ENCODE measurements around the gene CLTCL1.

GRCh38 chr22:19292458-19293230 is 1.1 kb upstream of the CLTCL1 start:
- TF ChIP-seq EZH2 (IDR thresholded peaks at IDR 0.05; ENCODE audit: borderline replicate concordance, low read depth, low read length) (no peak), PYGO2 (tag; IDR thresholded peaks at IDR 0.05) (no peak), FOXA1 (IDR thresholded peaks at IDR 0.05; ENCODE audit: borderline replicate concordance) (no peak), ZNF12 (CRISPR knock-in tag; IDR thresholded peaks at IDR 0.05) (no peak)
- TF ChIP-seq, protein P1, sequence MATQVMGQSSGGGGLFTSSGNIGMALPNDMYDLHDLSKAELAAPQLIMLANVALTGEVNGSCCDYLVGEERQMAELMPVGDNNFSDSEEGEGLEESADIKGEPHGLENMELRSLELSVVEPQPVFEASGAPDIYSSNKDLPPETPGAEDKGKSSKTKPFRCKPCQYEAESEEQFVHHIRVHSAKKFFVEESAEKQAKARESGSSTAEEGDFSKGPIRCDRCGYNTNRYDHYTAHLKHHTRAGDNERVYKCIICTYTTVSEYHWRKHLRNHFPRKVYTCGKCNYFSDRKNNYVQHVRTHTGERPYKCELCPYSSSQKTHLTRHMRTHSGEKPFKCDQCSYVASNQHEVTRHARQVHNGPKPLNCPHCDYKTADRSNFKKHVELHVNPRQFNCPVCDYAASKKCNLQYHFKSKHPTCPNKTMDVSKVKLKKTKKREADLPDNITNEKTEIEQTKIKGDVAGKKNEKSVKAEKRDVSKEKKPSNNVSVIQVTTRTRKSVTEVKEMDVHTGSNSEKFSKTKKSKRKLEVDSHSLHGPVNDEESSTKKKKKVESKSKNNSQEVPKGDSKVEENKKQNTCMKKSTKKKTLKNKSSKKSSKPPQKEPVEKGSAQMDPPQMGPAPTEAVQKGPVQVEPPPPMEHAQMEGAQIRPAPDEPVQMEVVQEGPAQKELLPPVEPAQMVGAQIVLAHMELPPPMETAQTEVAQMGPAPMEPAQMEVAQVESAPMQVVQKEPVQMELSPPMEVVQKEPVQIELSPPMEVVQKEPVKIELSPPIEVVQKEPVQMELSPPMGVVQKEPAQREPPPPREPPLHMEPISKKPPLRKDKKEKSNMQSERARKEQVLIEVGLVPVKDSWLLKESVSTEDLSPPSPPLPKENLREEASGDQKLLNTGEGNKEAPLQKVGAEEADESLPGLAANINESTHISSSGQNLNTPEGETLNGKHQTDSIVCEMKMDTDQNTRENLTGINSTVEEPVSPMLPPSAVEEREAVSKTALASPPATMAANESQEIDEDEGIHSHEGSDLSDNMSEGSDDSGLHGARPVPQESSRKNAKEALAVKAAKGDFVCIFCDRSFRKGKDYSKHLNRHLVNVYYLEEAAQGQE (IDR thresholded peaks at IDR 0.05; ENCODE audit: borderline replicate concordance), result no peak
- TF ChIP-seq, protein P1 (CRISPR knock-in tag; IDR thresholded peaks at IDR 0.05; ENCODE audit: low read depth), result 0 out of 2 replicates have a peak, but pooled peaks have one; percentile 10
- TF ChIP-seq, protein P2, sequence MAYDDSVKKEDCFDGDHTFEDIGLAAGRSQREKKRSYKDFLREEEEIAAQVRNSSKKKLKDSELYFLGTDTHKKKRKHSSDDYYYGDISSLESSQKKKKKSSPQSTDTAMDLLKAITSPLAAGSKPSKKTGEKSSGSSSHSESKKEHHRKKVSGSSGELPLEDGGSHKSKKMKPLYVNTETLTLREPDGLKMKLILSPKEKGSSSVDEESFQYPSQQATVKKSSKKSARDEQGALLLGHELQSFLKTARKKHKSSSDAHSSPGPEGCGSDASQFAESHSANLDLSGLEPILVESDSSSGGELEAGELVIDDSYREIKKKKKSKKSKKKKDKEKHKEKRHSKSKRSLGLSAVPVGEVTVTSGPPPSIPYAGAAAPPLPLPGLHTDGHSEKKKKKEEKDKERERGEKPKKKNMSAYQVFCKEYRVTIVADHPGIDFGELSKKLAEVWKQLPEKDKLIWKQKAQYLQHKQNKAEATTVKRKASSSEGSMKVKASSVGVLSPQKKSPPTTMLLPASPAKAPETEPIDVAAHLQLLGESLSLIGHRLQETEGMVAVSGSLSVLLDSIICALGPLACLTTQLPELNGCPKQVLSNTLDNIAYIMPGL (CRISPR knock-in tag; IDR thresholded peaks at IDR 0.05), result no peak
